ENCODE results near the gene TTLL1.
"Not testable (repeated sequence)": the region's sequence is repeated elsewhere in the genome, so short reads cannot be mapped to it uniquely, and the experiment has no call there.

The TTLL1 gene

DNA sequence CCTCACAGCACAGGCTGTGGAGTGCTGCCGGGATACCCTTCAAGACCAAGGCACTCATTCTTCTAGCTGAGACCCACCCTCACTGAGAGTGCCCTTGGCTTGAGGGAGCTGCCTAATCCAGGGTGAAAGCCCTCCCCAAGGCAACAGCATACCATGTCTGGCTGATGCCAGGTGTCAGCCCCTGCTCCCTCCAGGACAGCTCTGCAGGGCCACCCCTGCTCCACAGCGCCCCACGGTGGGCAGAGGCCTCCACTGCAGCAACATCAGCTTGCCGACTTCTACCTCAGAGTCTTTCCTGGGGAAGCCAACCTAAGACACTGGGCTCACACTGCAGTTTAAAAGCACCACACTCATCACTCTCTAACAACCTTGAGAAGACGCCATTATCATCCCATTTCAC, 29.0 kb downstream of the TTLL1 start:
- DNase-seq: no peak

- DNase-seq: no peak
Measured at GRCh38 chr22:43057641-43058040, 31.6 kb downstream of the TTLL1 start.

DNA sequence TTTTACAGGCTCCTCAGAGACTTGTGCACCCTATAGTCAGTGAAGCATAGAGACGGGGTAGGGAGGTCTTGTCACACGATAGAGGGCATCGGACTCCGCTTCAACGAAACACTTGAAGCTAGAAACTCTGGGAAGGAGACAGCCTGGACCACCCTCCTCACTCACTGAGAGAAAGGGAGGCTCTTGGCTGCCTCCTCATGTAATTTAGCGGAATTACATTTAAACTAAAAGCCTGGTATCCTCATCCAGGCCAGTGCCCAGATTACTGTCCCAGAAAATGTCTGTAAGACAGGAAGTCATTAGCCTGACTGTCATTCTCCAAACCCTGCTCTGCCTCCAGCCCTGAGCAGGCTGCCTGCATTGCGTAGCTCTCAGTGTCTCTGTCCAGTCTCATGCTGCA, 36.0 kb downstream of the TTLL1 start:
- DNase-seq: no peak

- DNase-seq: no peak
Measured at GRCh38 chr22:43050995-43051394, 38.2 kb downstream of the TTLL1 start.

- no peak for DNase-seq
Measured at GRCh38 chr22:43047605-43048004, 41.6 kb downstream of the TTLL1 start.

DNA sequence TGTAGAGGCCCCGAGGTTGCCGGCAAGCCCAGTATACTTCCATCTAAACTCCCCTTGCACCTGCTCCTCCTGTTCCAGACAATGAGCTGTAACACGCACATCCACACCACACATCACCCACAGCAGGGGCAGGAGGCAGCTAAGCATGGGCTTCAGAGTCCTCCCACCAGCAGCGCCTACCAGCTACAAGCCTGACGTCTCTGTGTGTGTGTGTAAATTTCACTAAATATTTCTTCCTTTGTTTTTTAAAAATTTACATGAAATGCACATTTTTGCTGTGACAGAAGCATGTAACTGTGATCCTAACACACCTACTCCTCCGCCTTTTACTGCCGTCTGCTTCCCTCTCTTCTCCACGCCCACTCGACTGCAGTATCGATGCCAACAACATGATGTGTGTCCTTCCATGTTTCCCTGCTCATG, 44.9 kb downstream of the TTLL1 start:
- no peak for DNase-seq

DNA sequence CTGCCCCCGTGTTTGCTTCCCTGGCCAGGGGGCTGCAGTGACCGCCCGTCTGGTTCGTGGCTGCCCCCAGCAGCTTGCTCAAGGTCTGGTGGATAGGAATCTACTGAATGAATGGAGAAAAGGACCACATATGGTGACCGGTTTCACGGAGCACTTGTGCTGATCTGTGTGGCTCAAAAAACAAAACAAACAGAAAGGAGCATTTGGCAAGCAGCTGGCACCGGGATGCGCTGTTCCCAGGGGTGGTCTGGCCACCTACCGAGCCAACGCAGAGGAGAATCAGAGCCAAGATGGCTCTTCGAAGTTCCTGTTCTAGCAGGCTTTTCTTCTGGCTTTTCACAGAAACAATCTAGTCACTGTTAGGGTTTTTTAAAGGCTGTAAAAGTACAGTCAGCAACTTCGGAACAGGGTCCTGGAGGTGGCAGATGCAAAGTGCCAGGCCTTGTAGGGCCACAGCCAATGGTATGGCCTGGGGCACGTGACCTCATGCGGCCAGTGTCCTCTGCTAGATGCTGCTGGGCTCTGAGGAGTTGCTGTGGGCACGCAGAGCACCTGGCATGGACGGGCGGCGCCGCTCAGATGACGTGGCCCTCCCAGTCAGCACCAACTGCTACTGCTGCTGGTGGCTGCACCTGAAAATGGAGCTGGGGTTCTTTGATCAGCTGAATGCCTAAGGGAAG, 47.0 kb downstream of the TTLL1 start:
- DNase-seq: peak; percentile 69

GRCh38 chr22:43039800-43040199, 49.4 kb downstream of the TTLL1 start:
- DNase-seq: no peak

DNA sequence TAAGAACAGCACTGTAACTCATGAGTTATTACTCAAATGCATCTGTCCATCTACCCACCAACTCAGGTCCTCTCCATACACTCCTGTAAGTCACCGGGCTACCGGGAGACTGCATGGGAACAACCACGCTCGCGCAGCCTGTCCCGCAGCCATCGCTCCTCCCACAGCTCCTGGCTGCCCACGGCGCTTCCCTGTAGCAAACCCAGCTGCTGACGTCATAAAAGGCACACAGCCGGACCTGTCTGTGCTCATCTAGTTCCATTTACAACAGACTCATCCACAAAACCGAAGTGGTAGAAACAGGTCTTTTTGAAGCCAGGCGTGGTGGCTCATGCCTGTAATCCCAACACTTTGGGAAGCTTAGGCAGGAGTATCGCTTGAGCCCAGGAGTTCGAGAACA, 50.9 kb downstream of the TTLL1 start:
- DNase-seq: no peak

DNA sequence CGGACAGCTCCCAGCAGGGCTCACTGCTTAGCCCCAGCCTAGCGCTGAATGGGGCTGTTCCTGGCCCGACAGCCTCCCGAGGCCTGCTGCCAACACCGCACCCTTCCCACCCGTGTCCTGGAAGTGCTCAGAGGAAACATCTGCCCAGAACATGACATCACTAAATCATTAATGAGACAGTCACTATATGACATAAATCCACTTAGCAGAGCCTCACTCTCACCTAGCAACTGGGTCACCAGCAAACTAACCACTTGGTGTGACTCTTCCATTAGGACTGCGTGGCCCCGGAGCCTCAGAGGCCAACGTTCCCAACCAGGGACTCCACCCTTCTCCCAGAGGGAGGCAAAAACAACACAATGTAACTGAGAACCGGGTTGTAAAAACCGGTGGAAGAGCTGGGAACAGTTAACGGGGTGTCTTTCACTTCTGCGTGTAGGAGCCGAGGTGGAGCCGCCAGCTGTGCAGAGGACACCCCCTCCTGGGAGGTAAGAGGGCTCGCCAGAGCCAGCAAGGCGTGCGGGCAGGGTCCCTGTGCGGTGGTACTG, 52.8 kb downstream of the TTLL1 start:
- peak; percentile 20 for DNase-seq

DNA sequence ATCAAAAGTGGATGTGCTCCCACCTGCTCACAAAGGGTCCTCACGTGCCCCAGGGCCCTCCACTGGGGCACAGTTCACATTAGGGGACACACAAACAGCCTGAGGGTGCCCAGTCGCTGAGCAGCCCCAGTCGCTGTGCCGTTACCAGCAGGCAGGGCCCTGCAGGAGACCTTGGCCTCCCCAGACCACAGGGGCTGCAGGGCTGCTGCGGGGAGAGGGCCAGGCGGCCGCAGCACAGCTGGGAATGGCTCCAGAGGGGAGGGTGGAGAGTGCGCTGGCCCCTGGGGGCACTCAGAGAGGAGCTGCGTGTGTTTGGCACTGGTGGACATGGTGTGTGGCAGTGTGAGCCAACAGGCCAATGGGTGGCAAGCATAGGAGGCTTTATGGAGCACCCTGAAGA, 53.9 kb downstream of the TTLL1 start:
- no peak for DNase-seq

- DNase-seq: no peak
Measured at GRCh38 chr22:43031617-43032016, 57.6 kb downstream of the TTLL1 start.

- DNase-seq: no peak
Measured at GRCh38 chr22:43018615-43019014, 70.6 kb downstream of the TTLL1 start.

- no peak for DNase-seq
Measured at GRCh38 chr22:43017525-43018460, 71.4 kb downstream of the TTLL1 start.

- not testable (repeated sequence) for DNase-seq
Measured at GRCh38 chr22:43016150-43016549, 73.0 kb downstream of the TTLL1 start.

- DNase-seq: peak; percentile 19
Measured at GRCh38 chr22:43015677-43016042, 73.5 kb downstream of the TTLL1 start.

DNA sequence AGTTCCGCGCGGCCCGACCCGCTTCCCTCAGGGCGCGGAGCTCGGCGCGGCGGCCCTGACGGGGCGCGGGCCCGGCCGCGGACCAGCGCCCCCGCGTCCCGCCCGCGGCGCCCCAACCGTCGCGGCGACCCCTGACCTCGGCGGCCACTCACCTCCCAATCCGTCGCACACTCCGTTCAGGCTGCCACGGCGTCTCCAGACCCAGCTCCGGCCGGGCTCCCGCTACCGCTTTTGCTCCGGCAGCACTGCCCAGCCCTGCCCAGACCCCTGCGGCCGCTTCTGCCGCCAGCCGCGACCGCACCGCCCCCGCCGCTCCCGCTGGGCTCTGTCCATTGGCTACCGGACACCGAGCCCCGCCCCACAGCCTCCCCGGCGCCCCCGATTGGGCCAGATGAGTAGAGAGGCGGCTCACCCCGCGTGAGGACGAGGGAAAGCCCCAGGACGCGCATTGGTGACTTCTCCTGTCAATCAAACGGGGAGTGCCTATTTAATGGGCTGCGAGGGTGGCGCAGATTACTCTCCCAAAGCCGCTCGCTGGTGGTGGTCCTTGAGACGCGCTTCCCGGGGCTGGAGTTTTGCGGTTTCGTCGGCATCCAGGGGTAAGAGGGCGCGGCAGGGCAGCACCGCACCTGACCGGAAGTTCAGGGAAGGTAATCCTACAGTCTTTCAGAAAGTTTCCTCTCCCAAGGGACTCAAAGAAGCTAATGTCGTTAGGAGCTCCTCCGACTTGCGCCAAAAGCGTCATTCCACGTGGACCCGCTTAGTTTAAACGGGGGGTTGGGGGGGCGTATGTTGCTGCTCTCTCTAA, 74.1 kb downstream of the TTLL1 start, which contains the start of gene PACSIN2:
Gene PACSIN2, minus strand, starts transcription at position 281 of the 808 bp plus-strand sequence. CDS start 103,069 bp downstream, outside the sequence.
- DNase-seq: peak; percentile 96

- DNase-seq: no peak
Measured at GRCh38 chr22:43014316-43014868, 74.8 kb downstream of the TTLL1 start.

DNA sequence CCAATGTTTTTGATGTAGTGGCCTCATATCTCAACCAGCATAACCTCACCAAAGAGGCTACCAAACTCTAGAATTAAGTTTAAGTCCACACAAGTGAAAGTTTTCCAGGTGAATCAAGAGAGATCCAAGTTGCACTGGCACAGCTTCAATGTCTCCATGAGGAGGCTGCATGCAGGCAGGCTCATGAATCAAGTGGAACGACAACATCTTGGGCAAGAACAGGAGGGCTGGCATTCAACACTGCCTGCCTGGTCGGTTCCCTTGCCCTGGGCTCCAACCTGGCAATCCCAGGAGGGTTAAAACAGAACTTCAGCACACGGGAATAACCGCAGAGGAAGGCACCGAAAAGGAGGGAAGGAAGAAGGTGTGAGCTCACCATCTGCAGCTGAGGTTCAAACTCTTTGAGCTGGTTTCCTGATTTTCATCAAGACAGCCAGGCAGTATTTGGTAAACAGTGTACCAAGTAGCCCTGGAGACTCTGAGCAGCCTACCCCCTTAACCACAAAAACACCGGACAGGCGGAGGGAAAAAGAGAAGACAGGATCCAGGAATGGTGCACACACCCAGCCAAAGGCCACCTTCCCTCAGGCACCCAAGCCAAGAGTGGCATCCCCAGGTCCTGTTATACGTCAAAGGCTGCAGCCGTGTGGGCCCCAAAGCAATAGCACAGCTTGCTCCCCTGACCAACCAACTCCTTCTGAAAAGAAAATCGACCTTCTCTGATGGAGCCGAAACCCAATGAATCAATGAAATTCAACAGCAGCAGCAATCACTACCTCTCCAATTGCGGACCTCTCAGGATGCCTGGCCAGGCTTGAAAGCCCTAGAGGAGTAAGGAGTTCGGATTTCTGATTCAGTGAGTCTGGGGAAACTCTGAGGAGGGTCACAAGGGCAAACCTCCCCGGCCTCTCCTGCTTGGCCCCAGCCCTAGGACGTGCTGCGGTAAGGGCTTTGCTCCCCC, 75.6 kb downstream of the TTLL1 start:
- DNase-seq: no peak

- DNase-seq: no peak
Measured at GRCh38 chr22:43012390-43012789, 76.8 kb downstream of the TTLL1 start.

DNA sequence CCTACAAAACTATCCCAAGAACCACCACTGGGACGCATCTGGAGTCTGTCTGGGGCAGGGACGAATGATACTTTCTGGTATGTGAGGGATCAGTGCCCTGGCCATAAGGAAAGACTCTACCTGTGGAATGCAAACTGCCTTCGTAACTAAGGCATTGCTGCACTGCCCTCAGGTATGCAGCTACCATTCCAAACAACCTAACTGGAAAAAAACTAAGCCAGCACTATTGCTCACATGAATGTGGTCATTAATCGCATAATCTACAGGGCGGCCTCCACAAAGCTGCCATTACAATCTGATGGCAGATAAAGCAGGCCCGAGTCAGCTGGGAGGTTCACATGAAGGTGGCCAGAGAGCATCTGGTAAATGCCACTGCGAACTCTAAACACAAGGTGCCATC, 78.1 kb downstream of the TTLL1 start:
- no peak for DNase-seq
